GM19023 (cell line): ENCODE data around the gene DNMBP.
"Not testable (repeated sequence)": the region's sequence is repeated elsewhere in the genome, so short reads cannot be mapped to it uniquely, and the experiment has no call there.

Source experiments
- ATAC-seq: cut with Tn5 transposase; IDR thresholded peaks from one replicate; pipeline ENCODE4 v1.9.1; 2021; ENCODE audit warnings: mild to moderate bottlenecking, moderate library complexity; ENCODE audit not compliant: unreplicated experiment

DNMBP gene

GRCh38 chr10:99952799-99953198 is 56.9 kb downstream of the DNMBP start:
- ATAC-seq: no peak

GRCh38 chr10:99946051-99946450 is 63.7 kb downstream of the DNMBP start:
- ATAC-seq: not testable (repeated sequence)

DNA sequence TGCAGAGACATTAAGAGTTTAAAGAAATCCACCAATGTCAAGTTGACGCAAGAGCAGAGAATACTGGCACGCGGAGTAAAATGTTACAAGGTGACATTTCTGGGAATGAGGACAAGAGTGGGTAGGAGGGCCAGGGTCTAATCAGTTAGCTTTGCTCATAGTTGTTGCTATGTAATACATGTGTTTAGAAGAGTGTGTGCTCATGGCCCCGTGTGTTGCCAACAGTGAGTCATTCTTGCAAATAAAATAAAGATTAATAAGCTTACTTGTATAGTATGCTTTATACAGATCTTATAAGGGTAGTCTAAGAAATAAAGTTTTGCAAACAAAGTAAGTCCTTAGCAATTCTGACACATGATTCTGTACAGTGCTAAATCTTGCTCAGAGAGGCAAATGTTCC is 64.5 kb downstream of the DNMBP start:
- no peak for ATAC-seq

DNA sequence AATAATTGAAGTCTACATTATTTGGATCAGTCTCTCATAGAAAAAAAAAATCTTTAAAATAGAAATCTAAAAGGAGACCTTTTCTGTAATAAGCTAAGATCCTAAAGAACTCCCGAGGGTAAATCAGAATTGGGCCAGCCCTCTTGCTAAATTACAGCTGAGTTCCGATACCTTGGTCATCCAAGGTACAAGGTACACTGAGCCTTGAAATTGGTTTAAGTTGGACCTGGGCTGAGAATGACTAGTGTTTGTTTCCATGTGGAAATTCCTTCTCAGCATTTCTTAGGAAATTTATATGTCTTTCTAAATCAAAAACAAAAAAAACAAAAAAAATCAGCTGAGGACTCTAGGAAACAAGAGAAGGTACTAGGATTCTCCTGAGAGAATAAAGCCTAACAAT is 64.9 kb downstream of the DNMBP start:
- ATAC-seq: no peak

- no peak for ATAC-seq
These were observed 65.8 kb downstream of the DNMBP start for GRCh38 chr10:99943908-99944307.

- no peak for ATAC-seq
These were observed 67.6 kb downstream of the DNMBP start for GRCh38 chr10:99941942-99942820.

DNA sequence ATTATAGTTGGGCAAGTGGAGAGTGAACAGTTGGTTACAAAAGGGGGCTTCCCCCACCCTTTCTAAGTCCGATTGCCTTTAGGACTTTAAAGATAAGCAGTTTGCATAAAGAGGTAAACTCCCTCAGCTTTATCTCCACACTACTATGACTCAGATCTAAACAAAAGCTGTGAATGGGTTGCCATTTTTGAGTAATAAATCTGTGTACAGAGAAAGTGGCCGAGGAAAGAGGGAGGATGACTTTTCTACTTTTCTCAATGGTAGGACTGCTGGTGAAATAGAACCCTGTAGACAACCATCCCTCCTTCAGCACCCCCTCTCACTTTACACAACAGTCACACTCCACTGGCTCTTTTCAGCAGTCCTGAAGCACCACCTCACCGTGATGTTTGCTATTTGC is 71.2 kb downstream of the DNMBP start:
- ATAC-seq: peak; percentile 81

- ATAC-seq: no peak
These were observed 72.1 kb downstream of the DNMBP start for GRCh38 chr10:99937630-99938029.

GRCh38 chr10:99932203-99932957 is 77.4 kb downstream of the DNMBP start:
- not testable (repeated sequence) for ATAC-seq

DNA sequence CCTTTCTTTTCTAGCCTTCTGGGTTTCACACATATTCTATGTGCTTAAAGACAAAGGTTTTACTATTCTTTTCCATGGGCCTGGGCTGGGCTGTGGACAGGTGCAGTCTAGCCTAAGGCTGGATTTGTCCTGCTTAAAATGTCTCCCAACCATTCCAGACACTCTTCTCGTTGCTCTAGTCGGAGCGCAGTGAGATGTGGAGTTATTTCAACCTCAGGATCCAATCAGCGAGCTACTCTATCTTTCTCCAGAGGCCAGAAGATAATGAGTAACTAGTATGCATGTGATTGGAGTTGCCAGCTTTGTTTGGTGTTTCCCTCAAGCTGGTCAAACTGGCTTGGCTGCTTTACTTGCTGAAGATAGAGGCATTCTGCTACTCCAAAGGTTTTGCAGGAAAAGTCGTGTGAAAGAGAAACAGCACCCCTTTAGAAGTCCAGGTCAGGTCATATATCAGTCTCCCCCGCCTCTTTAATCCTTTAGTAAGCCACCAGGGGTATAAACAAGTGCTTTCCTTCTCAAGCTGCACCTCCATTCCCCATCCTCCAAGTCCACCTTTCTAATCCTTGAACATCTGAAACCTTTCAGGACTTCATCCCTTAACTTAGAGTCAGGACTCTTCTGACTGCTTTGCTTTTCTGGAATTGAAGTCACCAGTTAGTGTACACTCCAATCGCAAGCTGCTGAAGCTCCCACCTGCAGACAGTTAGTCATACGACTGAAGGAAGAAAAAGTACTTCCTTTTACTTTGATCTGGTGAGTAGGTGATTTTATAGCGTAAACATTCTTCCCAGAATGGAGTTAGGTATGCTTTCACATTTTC is 78.8 kb downstream of the DNMBP start:
- no peak for ATAC-seq

DNA sequence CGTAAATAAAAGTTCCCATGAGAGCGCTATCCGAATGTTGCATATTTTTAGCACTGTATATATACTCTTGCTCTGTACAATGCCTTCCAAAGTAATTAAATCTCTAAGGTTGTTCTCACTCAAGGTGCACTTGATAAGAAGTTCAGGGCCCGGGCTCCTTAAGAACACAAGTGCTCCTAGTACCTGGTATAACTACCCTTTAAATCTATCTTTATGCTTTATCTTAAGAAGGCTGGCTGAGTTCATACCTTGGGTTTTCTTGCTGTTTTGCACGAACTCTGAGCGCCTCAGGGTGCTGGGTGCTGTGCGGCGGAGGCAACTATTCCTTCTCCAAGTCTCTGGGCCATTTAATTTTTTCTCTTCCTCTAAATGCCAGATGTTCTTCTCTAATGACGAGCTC is 80.4 kb downstream of the DNMBP start:
- no peak for ATAC-seq

- ATAC-seq: no peak
These were observed 81.9 kb downstream of the DNMBP start for GRCh38 chr10:99927721-99928280.

GRCh38 chr10:99926925-99927720 is 82.6 kb downstream of the DNMBP start:
- no peak for ATAC-seq

DNA sequence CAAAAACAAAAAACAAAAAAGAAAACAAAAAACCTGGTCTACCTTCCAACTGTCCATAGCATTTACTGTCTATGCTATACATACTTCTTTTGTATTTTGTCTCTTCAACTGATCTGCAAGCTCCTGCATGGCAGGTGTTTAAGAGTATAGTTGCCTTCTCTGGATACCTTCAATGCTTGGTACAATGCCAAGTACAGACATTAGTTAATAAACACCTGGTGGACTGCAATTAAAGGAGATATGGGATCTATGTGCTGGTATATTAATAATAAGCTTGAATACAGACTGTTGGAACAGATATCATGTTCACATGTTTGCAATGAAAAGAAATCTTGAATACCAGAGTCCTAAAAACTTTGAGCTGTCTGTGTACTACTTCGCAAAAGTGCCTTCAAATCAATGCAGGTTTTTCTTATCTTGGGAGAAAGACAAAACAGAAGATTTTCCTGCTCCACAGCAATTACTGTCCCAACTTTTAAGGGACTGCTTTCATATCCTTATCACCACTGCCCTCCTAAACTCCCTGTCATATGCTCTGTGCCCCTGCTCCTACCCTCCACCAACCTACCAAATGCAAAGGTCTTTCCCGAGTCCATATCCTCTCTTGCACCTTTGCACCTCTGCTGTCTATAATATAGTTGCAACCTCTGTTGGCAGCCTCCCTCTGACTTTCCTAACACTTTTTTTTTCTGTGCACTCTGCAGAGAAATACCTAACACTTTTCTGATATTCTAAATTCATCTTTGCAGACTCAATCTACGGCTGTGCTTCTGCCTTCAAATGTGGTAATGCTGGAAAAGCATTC is 85.1 kb downstream of the DNMBP start:
- ATAC-seq: no peak

- ATAC-seq: no peak
These were observed 87.8 kb downstream of the DNMBP start for GRCh38 chr10:99921948-99922347.

DNA sequence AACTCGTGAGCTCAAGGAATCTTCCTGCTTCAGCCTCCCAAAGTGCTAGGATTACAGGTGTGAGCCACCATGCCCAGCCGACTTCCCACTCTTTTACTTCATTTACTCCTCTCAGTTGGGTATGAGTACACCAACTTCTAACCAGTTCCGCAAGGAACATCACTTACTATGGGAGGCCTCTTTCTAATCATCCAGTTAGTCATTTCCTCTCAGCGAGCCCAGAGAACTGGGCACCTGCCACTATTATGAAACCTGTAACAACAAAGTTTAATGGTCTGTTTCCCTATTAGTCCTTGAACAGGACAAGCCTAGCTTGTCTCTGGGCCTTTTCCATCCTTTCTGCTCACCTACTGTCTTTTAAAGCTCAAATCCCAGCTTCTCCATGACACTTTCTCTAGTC is 88.8 kb downstream of the DNMBP start:
- ATAC-seq: no peak

GRCh38 chr10:99920486-99920885 is 89.3 kb downstream of the DNMBP start:
- ATAC-seq: no peak

- ATAC-seq: no peak
These were observed 91.6 kb downstream of the DNMBP start for GRCh38 chr10:99917963-99918825.
